Measurements from ENCODE around the gene INTS13.
"Not testable (repeated sequence)": the region's sequence is repeated elsewhere in the genome, so short reads cannot be mapped to it uniquely, and the experiment has no call there.

The INTS13 gene

GRCh38 chr12:26966842-26967241, 29.1 kb upstream of the INTS13 start:
- Histone ChIP-seq H3K4me1 (ENCODE audit: insufficient read depth, insufficient read length) (no peaks in the 10 kb centered on the region), H3K9ac (ENCODE audit: insufficient read length, low read depth) (no peak overlapping the region), H3K27me3 (ENCODE audit: insufficient read depth, insufficient read length) (no peaks in the 10 kb centered on the region), H3K9me3 (ENCODE audit: insufficient read depth, low read length) (no peaks in the 10 kb centered on the region), H3K36me3 (ENCODE audit: insufficient read depth, insufficient read length, low read length) (peaks cover 61% of the 10 kb centered on the region), H3K4me3 (ENCODE audit: insufficient read length, low read depth) (no peak overlapping the region)
- no peak for DNase-seq (ENCODE audit: low read depth, low spot score)
- TF ChIP-seq YY1 (IDR thresholded peaks at IDR 0.05; ENCODE audit: insufficient read depth, insufficient read length) (no peak), SUZ12 (IDR thresholded peaks at IDR 0.05; ENCODE audit: extremely low read depth, insufficient read depth, insufficient read length) (no peak), ZNF274 (IDR thresholded peaks at IDR 0.05; ENCODE audit: low read depth, low read length) (no peak)

- Histone ChIP-seq H3K36me3 (ENCODE audit: insufficient read depth, insufficient read length, low read length) (peaks cover 71% of the 10 kb centered on the region), H3K27me3 (ENCODE audit: insufficient read depth, insufficient read length) (no peaks in the 10 kb centered on the region), H3K4me1 (ENCODE audit: insufficient read depth, insufficient read length) (no peaks in the 10 kb centered on the region), H3K9ac (ENCODE audit: insufficient read length, low read depth) (no peak overlapping the region), H3K4me3 (ENCODE audit: insufficient read length, low read depth) (no peak overlapping the region), H3K9me3 (ENCODE audit: insufficient read depth, low read length) (no peaks in the 10 kb centered on the region)
- TF ChIP-seq YY1 (IDR thresholded peaks at IDR 0.05; ENCODE audit: insufficient read depth, insufficient read length) (no peak), ZNF274 (IDR thresholded peaks at IDR 0.05; ENCODE audit: low read depth, low read length) (no peak), SUZ12 (IDR thresholded peaks at IDR 0.05; ENCODE audit: extremely low read depth, insufficient read depth, insufficient read length) (no peak)
- no peak for DNase-seq (ENCODE audit: low read depth, low spot score)
These were observed 25.6 kb upstream of the INTS13 start for GRCh38 chr12:26963413-26963812.

- H3K9ac ChIP-seq (ENCODE audit: insufficient read length, low read depth), result no peak overlapping the region
- H3K27me3 ChIP-seq (ENCODE audit: insufficient read depth, insufficient read length), result no peaks in the 10 kb centered on the region
- peaks cover 75% of the 10 kb centered on the region for H3K36me3 ChIP-seq (ENCODE audit: insufficient read depth, insufficient read length, low read length)
- DNase-seq (ENCODE audit: low read depth, low spot score), result no peak
- no peaks in the 10 kb centered on the region for H3K4me1 ChIP-seq (ENCODE audit: insufficient read depth, insufficient read length)
- H3K9me3 ChIP-seq (ENCODE audit: insufficient read depth, low read length), result no peaks in the 10 kb centered on the region
- no peak overlapping the region for H3K4me3 ChIP-seq (ENCODE audit: insufficient read length, low read depth)
- TF ChIP-seq ZNF274 (IDR thresholded peaks at IDR 0.05; ENCODE audit: low read depth, low read length) (no peak), YY1 (IDR thresholded peaks at IDR 0.05; ENCODE audit: insufficient read depth, insufficient read length) (no peak), SUZ12 (IDR thresholded peaks at IDR 0.05; ENCODE audit: extremely low read depth, insufficient read depth, insufficient read length) (no peak)
These were observed 24.0 kb upstream of the INTS13 start for GRCh38 chr12:26961803-26962202.

GRCh38 chr12:26961391-26961790, 23.6 kb upstream of the INTS13 start:
- H3K4me3 ChIP-seq (ENCODE audit: insufficient read length, low read depth); H3K27me3 ChIP-seq (ENCODE audit: insufficient read depth, insufficient read length); H3K9me3 ChIP-seq (ENCODE audit: insufficient read depth, low read length); DNase-seq (ENCODE audit: low read depth, low spot score); H3K4me1 ChIP-seq (ENCODE audit: insufficient read depth, insufficient read length); H3K9ac ChIP-seq (ENCODE audit: insufficient read length, low read depth): not testable (repeated sequence)
- H3K36me3 ChIP-seq (ENCODE audit: insufficient read depth, insufficient read length, low read length), result peaks cover 75% of the 10 kb centered on the region

DNA sequence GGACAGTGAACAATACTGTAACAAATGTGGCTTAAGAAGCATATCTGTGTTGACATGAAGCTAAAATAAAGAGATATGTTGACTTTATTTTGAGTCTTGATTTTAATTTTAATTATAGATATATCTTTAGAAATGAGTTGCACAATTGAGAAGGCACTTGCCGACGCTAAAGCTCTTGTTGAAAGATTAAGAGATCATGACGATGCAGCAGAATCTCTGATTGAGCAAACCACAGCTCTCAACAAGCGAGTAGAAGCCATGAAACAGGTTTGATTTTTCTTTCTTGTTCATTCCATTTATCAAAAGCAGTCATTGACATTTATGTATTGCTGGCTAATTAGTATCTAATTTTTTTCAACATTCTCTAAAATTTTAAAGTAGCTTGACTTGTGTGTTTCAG, 16.2 kb upstream of the INTS13 start:
- DNase-seq (ENCODE audit: low read depth, low spot score), result no peak
- TF ChIP-seq SUZ12 (IDR thresholded peaks at IDR 0.05; ENCODE audit: extremely low read depth, insufficient read depth, insufficient read length), result no peak
- TF ChIP-seq YY1 (IDR thresholded peaks at IDR 0.05; ENCODE audit: insufficient read depth, insufficient read length), result no peak
- TF ChIP-seq ZNF274 (IDR thresholded peaks at IDR 0.05; ENCODE audit: low read depth, low read length), result no peak

DNA sequence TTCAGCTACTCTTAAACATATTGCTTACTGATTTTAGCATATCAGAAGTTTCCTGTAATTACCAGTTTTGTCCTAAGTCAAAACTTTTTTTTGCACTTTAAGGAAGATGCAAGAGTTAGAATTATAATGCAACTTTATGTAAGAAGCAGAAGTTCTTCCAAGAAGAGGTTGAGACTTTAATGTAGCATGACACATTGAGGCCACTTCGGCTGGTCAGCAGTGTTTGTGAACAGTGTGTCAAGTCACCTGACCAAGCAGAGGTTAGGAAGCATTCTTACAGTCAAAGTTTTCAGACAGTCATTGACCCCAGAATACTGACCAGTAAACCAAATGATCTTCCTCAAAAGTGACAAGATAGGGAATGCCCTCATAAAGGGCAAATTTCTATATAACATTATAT, 15.7 kb upstream of the INTS13 start:
- no peaks in the 10 kb centered on the region for H3K4me1 ChIP-seq (ENCODE audit: insufficient read depth, insufficient read length)
- H3K36me3 ChIP-seq (ENCODE audit: insufficient read depth, insufficient read length, low read length), result peaks cover 33% of the 10 kb centered on the region
- H3K27me3 ChIP-seq (ENCODE audit: insufficient read depth, insufficient read length), result no peaks in the 10 kb centered on the region
- H3K9ac ChIP-seq (ENCODE audit: insufficient read length, low read depth), result no peak overlapping the region
- no peak overlapping the region for H3K4me3 ChIP-seq (ENCODE audit: insufficient read length, low read depth)
- H3K9me3 ChIP-seq (ENCODE audit: insufficient read depth, low read length), result peaks cover 6% of the 10 kb centered on the region
- DNase-seq (ENCODE audit: low read depth, low spot score), result no peak
- no peak for TF ChIP-seq YY1 (IDR thresholded peaks at IDR 0.05; ENCODE audit: insufficient read depth, insufficient read length)
- no peak for TF ChIP-seq ZNF274 (IDR thresholded peaks at IDR 0.05; ENCODE audit: low read depth, low read length)
- TF ChIP-seq SUZ12 (IDR thresholded peaks at IDR 0.05; ENCODE audit: extremely low read depth, insufficient read depth, insufficient read length), result no peak

More for the DNA sequence above, 16.2 kb upstream of the INTS13 start:
- H3K9me3 ChIP-seq (ENCODE audit: insufficient read depth, low read length), result peaks cover under 1% of the 10 kb centered on the region; the same call in 1 of the 2 replicates
- H3K4me3 ChIP-seq (ENCODE audit: insufficient read length, low read depth), result no peak overlapping the region
- peaks cover 37% of the 10 kb centered on the region for H3K36me3 ChIP-seq (ENCODE audit: insufficient read depth, insufficient read length, low read length)
- H3K9ac ChIP-seq (ENCODE audit: insufficient read length, low read depth), result no peak overlapping the region
- H3K4me1 ChIP-seq (ENCODE audit: insufficient read depth, insufficient read length), result no peaks in the 10 kb centered on the region
- H3K27me3 ChIP-seq (ENCODE audit: insufficient read depth, insufficient read length), result no peaks in the 10 kb centered on the region

- no peak for TF ChIP-seq ZNF274 (IDR thresholded peaks at IDR 0.05; ENCODE audit: low read depth, low read length)
These were observed 10.5 kb upstream of the INTS13 start for GRCh38 chr12:26948309-26948708.

GRCh38 chr12:26941215-26941594, 3.4 kb upstream of the INTS13 start:
- no peak for DNase-seq (ENCODE audit: low read depth, low spot score)
- Histone ChIP-seq H3K36me3 (ENCODE audit: insufficient read depth, insufficient read length, low read length) (no peaks in the 10 kb centered on the region), H3K27me3 (ENCODE audit: insufficient read depth, insufficient read length) (no peaks in the 10 kb centered on the region), H3K9ac (ENCODE audit: insufficient read length, low read depth) (no peak overlapping the region), H3K4me3 (ENCODE audit: insufficient read length, low read depth) (no peak overlapping the region), H3K9me3 (ENCODE audit: insufficient read depth, low read length) (peaks cover 6% of the 10 kb centered on the region; the same call in 1 of the 2 replicates), H3K4me1 (ENCODE audit: insufficient read depth, insufficient read length) (no peaks in the 10 kb centered on the region)
- TF ChIP-seq SUZ12 (IDR thresholded peaks at IDR 0.05; ENCODE audit: extremely low read depth, insufficient read depth, insufficient read length) (no peak), ZNF274 (IDR thresholded peaks at IDR 0.05; ENCODE audit: low read depth, low read length) (no peak), YY1 (IDR thresholded peaks at IDR 0.05; ENCODE audit: insufficient read depth, insufficient read length) (no peak)

More at GRCh38 chr12:26948309-26948708, 10.5 kb upstream of the INTS13 start:
- no peak overlapping the region for H3K9ac ChIP-seq (ENCODE audit: insufficient read length, low read depth)
- peaks cover 2% of the 10 kb centered on the region for H3K36me3 ChIP-seq (ENCODE audit: insufficient read depth, insufficient read length, low read length)
- no peak overlapping the region for H3K4me3 ChIP-seq (ENCODE audit: insufficient read length, low read depth)
- no peaks in the 10 kb centered on the region for H3K4me1 ChIP-seq (ENCODE audit: insufficient read depth, insufficient read length)
- no peak for DNase-seq (ENCODE audit: low read depth, low spot score)
- H3K9me3 ChIP-seq (ENCODE audit: insufficient read depth, low read length), result peaks cover 23% of the 10 kb centered on the region
- H3K27me3 ChIP-seq (ENCODE audit: insufficient read depth, insufficient read length), result no peaks in the 10 kb centered on the region
